A549 (cell line): ENCODE measurements around the gene BANK1. TPM values are rescaled to one million over a fixed set of nuclear protein-coding genes. Genes with fewer than 3 reads are reported as not detected.

Experiments
- ATAC-seq, 2 experiments: fragments of 200-7000 bp in 1 of 2; fragments of >200 bp in 1 of 2; cut with Nextera tagmentation in 1 of 2; cut with Tn5 transposase in 1 of 2; 3 replicates each; pipeline versions ENCODE4 v1.8.0 to v1.9.1; 2018 to 2020; ENCODE audit warnings: mild to moderate bottlenecking in 1 of 2, moderate library complexity in 1 of 2
- CTCF ChIA-PET: fragments of 300-600 bp; sonication (Branson Sonifier 250); formaldehyde crosslinking; extraction: SDS; loops from one replicate; lab custom pipeline; 2021; ENCODE audit warnings: antibody characterized with exemption, inconsistent platforms; lab: Yijun Ruan, JAX
- POLR2A ChIA-PET: fragments of 350-600 bp; formaldehyde crosslinking; extraction: SDS; loops from one replicate; lab custom pipeline; 2021; ENCODE audit warnings: antibody characterized with exemption, inconsistent platforms; lab: Yijun Ruan, JAX
- DNase-seq, 2 experiments: peaks; one replicate each; pipeline versions ENCODE4 v3.0.0 to v3.0.0-alpha.2; 2011 to 2016; ENCODE audit warnings: low read depth in 1 of 2, low spot score in 1 of 2
- FAIRE-seq: peaks from 2 replicates; lab custom pipeline; 2011; peaks lifted over from hg19 to GRCh38; lab: Jason Lieb, UNC
- H3K27ac ChIP-seq, 2 experiments: fragments of >200 bp; sonication (Bioruptor Twin); formaldehyde crosslinking; 3 replicates each; pipeline ENCODE4 v1.5.1; 2016 to 2017
- H3K4me1 ChIP-seq: fragments of >200 bp; sonication (Bioruptor Twin); formaldehyde crosslinking; 3 replicates; pipeline ENCODE4 v1.6.1; 2016
- H3K4me2 ChIP-seq: fragments of >200 bp; sonication (Bioruptor Twin); formaldehyde crosslinking; 3 replicates; pipeline ENCODE4 v1.6.1; 2016
- H3K4me3 ChIP-seq: fragments of >200 bp; sonication (Bioruptor Twin); formaldehyde crosslinking; 3 replicates; pipeline ENCODE4 v1.5.1; 2016
- H3K9me3 ChIP-seq: fragments of >200 bp; sonication (Bioruptor Twin); formaldehyde crosslinking; 3 replicates; pipeline ENCODE4 v1.6.1; 2016
- CBX2 ChIP-seq: fragments of 200-600 bp; sonication (generic); IDR thresholded peaks from 2 replicates; pipeline ENCODE4 v1.6.1; 2016; ENCODE audit warnings: low read depth, mild to moderate bottlenecking, borderline replicate concordance
- CEBPB ChIP-seq, 2 experiments: fragments of >200 bp in 1 of 2; sonication (Bioruptor Twin) in 1 of 2; formaldehyde crosslinking in 1 of 2; IDR thresholded peaks; 2 replicates each; pipeline ENCODE4 v1.6.1; 2012 to 2016
- CHD4 ChIP-seq: fragments of 200-600 bp; sonication (generic); IDR thresholded peaks from 2 replicates; pipeline ENCODE4 v1.6.1; 2016; ENCODE audit warnings: antibody characterized with exemption, mild to moderate bottlenecking, borderline replicate concordance
- CTCF ChIP-seq: fragments of >200 bp; sonication (Bioruptor Twin); formaldehyde crosslinking; IDR thresholded peaks from 3 replicates; pipeline ENCODE4 v1.5.1; 2016
- EHF ChIP-seq: fragments of 250-450 bp; sonication (Bioruptor Pico); IDR thresholded peaks from 2 replicates; pipeline ENCODE4 v1.5.0; 2020; ENCODE audit warnings: mild to moderate bottlenecking
- EP300 ChIP-seq, 2 experiments: fragments of >200 bp; sonication (Bioruptor Twin); formaldehyde crosslinking; IDR thresholded peaks; 2 replicates in 1 of 2; 3 replicates in 1 of 2; pipeline ENCODE4 v1.6.1; 2016 to 2017
- FOSL2 ChIP-seq, 2 experiments: fragments of 450-650 bp in 1 of 2; fragments of >200 bp in 1 of 2; sonication (Bioruptor Twin) in 1 of 2; formaldehyde crosslinking; IDR thresholded peaks; 2 replicates each; pipeline versions ENCODE4 v1.5.0 to v1.6.1; 2016 to 2020; ENCODE audit warnings: mild to moderate bottlenecking in 1 of 2, moderate library complexity in 1 of 2
- FOXS1 ChIP-seq: fragments of 250-450 bp; sonication (Bioruptor Pico); IDR thresholded peaks from 2 replicates; pipeline ENCODE4 v1.5.0; 2020; ENCODE audit warnings: mild to moderate bottlenecking, moderate library complexity
- GATA3 ChIP-seq: IDR thresholded peaks from 2 replicates; pipeline ENCODE4 v1.6.1; 2012; ENCODE audit warnings: borderline replicate concordance
- HOXA7 ChIP-seq: fragments of 250-450 bp; sonication (Bioruptor Pico); IDR thresholded peaks from 2 replicates; pipeline ENCODE4 v1.5.0; 2020; ENCODE audit warnings: mild to moderate bottlenecking, moderate library complexity
- HOXB5 ChIP-seq: fragments of 250-450 bp; sonication (Bioruptor Pico); IDR thresholded peaks from 2 replicates; pipeline ENCODE4 v1.5.0; 2020; ENCODE audit warnings: mild to moderate bottlenecking, moderate library complexity
- JUN ChIP-seq, 2 experiments: fragments of >200 bp; sonication (Bioruptor Twin); formaldehyde crosslinking; IDR thresholded peaks; 2 replicates in 1 of 2; 3 replicates in 1 of 2; pipeline ENCODE4 v1.6.1; 2016 to 2017
- JUNB ChIP-seq: fragments of >200 bp; sonication (Bioruptor Twin); formaldehyde crosslinking; IDR thresholded peaks from 2 replicates; pipeline ENCODE4 v1.6.1; 2016
- KDM5A ChIP-seq: fragments of 200-600 bp; sonication (generic); IDR thresholded peaks from 2 replicates; pipeline ENCODE4 v1.6.1; 2016; ENCODE audit warnings: antibody characterized with exemption, mild to moderate bottlenecking
- MAX ChIP-seq: IDR thresholded peaks from 2 replicates; pipeline ENCODE4 v1.6.1; 2012
- MAZ ChIP-seq: fragments of 150-350 bp; IDR thresholded peaks from 2 replicates; pipeline ENCODE4 v1.6.1; 2014; ENCODE audit warnings: antibody characterized with exemption, low read depth, low read length, borderline replicate concordance
- MYC ChIP-seq: IDR thresholded peaks from 2 replicates; pipeline ENCODE4 v1.6.1; 2012; ENCODE audit warnings: mild to moderate bottlenecking, inconsistent platforms, low read length, improper control_type of control experiment, borderline replicate concordance
- NFE2L2 ChIP-seq: fragments of 150-350 bp; conservative IDR thresholded peaks from 2 replicates; pipeline ENCODE4 v1.6.1; 2014; ENCODE audit warnings: low read length
- PHF8 ChIP-seq: fragments of 200-600 bp; sonication (generic); IDR thresholded peaks from 2 replicates; pipeline ENCODE4 v1.6.1; 2016; ENCODE audit warnings: low read depth, mild to moderate bottlenecking, antibody characterized with exemption, moderate library complexity, borderline replicate concordance
- RAD21 ChIP-seq, 2 experiments: fragments of >200 bp in 1 of 2; sonication (Bioruptor Twin) in 1 of 2; formaldehyde crosslinking in 1 of 2; IDR thresholded peaks in 1 of 2; conservative IDR thresholded peaks in 1 of 2; 2 replicates in 1 of 2; 3 replicates in 1 of 2; pipeline ENCODE4 v1.6.1; 2012 to 2018; ENCODE audit warnings: inconsistent platforms in 1 of 2
- RARB ChIP-seq: fragments of 250-450 bp; sonication (Bioruptor Pico); IDR thresholded peaks from 2 replicates; pipeline ENCODE4 v1.8.0; 2021; ENCODE audit warnings: mild to moderate bottlenecking, moderate library complexity
- REST ChIP-seq: fragments of 200-600 bp; sonication (generic); IDR thresholded peaks from 2 replicates; pipeline ENCODE4 v1.6.1; 2016; ENCODE audit warnings: antibody characterized with exemption, mild to moderate bottlenecking, moderate library complexity
- SMC3 ChIP-seq: fragments of >200 bp; sonication (Bioruptor Twin); formaldehyde crosslinking; IDR thresholded peaks from 3 replicates; pipeline ENCODE4 v1.6.1; 2018; ENCODE audit warnings: inconsistent platforms
- TFCP2L1 ChIP-seq: fragments of 250-450 bp; sonication (Bioruptor Pico); IDR thresholded peaks from 2 replicates; pipeline ENCODE4 v1.5.0; 2021; ENCODE audit warnings: mild to moderate bottlenecking
- USF2 ChIP-seq: fragments of 450-650 bp; IDR thresholded peaks from 2 replicates; pipeline ENCODE4 v1.6.1; 2014; ENCODE audit warnings: antibody characterized with exemption
- ZC3H11A ChIP-seq: fragments of 450-650 bp; IDR thresholded peaks from 2 replicates; pipeline ENCODE4 v1.6.1; 2014; ENCODE audit warnings: antibody characterized with exemption, mild to moderate bottlenecking
- ZFP36 ChIP-seq: fragments of 450-650 bp; IDR thresholded peaks from 2 replicates; pipeline ENCODE4 v1.6.1; 2014; ENCODE audit warnings: borderline replicate concordance; ENCODE audit not compliant: partially characterized antibody
- ZNF302 ChIP-seq: fragments of 250-450 bp; sonication (Bioruptor Pico); IDR thresholded peaks from 2 replicates; pipeline ENCODE4 v1.9.0; 2021; ENCODE audit warnings: inconsistent platforms, mild to moderate bottlenecking, moderate library complexity
- ZSCAN20 ChIP-seq: fragments of 250-450 bp; sonication (Bioruptor Pico); IDR thresholded peaks from 2 replicates; pipeline ENCODE4 v1.8.0; 2022; ENCODE audit warnings: mild to moderate bottlenecking, moderate library complexity
- WGBS: methylation state at CpG from one replicate; pipeline ENCODE4 v1.1.6; 2017; ENCODE audit errors: missing lambda C conversion rate; 5-methylcytosine and 5-hydroxymethylcytosine counted together
- polyA plus RNA-seq, 4 experiments: library from polyadenylated mRNA; depleted of rRNA in 3 of 4; stranded (reverse); fragments of >200 nt; fragmentation: RNase III in 1 of 4; extraction: RNeasy Plus Mini Kit Qiagen cat#74134 plus additional on column Dnase treatment in 1 of 4; gene quantifications; 2 replicates in 3 of 4; 3 replicates in 1 of 4; pipeline ENCODE4 v1.2.3, GENCODE V29; 2011 to 2017

The BANK1 gene
- polyA plus RNA-seq, 2 of the 4 experiments (the other 2 are of a cell fraction): 2.8 to 6.1 TPM

GRCh38 chr4:101977076-101977475, 186.5 kb downstream of the BANK1 start:
- WGBS: 2% methylated on average over 2 of the region's 2 CpGs
- peak overlapping the region; percentile 72 to 74 for H3K27ac ChIP-seq
- ChIA-PET CTCF (no interaction called here), POLR2A (interaction anchor here (0.6 kb wide), 1 partner anchor 67 kb away, joined by 4 read pairs; no protein-coding TSS in a partner anchor)
- TF ChIP-seq MYC (0 out of 2 replicates have a peak, but pooled peaks have one; percentile 47), RAD21 (conservative IDR thresholded peaks at IDR 0.05 in 1 of 2, IDR thresholded peaks at IDR 0.05 in 1 of 2) (peak in 1 of 2 experiments; percentile 30; a peak in 1 of 5 replicates), CEBPB (IDR thresholded peaks at IDR 0.05) (peak in 1 of 2 experiments; percentile 86; a peak in 2 of 4 replicates), CTCF (no peak), FOSL2 (IDR thresholded peaks at IDR 0.05) (peak; percentile 57; the same call in 1 of the 2 replicates), FOSL2 (CRISPR knock-in tag; IDR thresholded peaks at IDR 0.05) (peak; percentile 92), HOXA7 (CRISPR knock-in tag) (no peak), JUNB (peak; percentile 76), TFCP2L1 (no peak), ZC3H11A (no peak), EHF (CRISPR knock-in tag) (no peak), SMC3 (0 out of 3 replicates have a peak, but pooled peaks have one; percentile 13), MAX (peak; percentile 83), JUN (IDR thresholded peaks at IDR 0.05) (peak in 1 of 2 experiments; percentile 53; a peak in 1 of 5 replicates), ZNF302 (no peak), ZSCAN20 (CRISPR knock-in tag) (no peak), FOXS1 (no peak), PHF8 (no peak), MAZ (no peak), KDM5A (no peak), NFE2L2 (no peak), ZFP36 (no peak), HOXB5 (CRISPR knock-in tag) (no peak), USF2 (no peak), EP300 (IDR thresholded peaks at IDR 0.05) (peak; percentile 19 to 64; a peak in 2 of 5 replicates), RARB (CRISPR knock-in tag) (no peak), CHD4 (no peak), REST (no peak), CBX2 (no peak), GATA3 (peak; percentile 88)
- H3K4me2 ChIP-seq: peak overlapping the region; percentile 57
- peaks cover 52% of the 10 kb centered on the region for H3K4me1 ChIP-seq
- H3K4me3 ChIP-seq: no peak overlapping the region
- ATAC-seq: peak; percentile 99 to 100
- no peaks in the 10 kb centered on the region for H3K9me3 ChIP-seq
- peak; percentile 95 for FAIRE-seq
- DNase-seq: peak; percentile 14 to 93
